HG03064 (cell line): Measurements from ENCODE around the gene GCNA.
"Not testable (repeated sequence)": the region's sequence is repeated elsewhere in the genome, so short reads cannot be mapped to it uniquely, and the experiment has no call there.

Source experiments
- ATAC-seq: cut with Tn5 transposase; IDR thresholded peaks from one replicate; pipeline ENCODE4 v1.9.1; 2021; ENCODE audit warnings: low read depth; ENCODE audit not compliant: unreplicated experiment

The GCNA gene

GRCh38 chrX:71558920-71559319 lies 19.3 kb upstream of the GCNA start:
- no peak for ATAC-seq

GRCh38 chrX:71559773-71560172 lies 18.5 kb upstream of the GCNA start:
- ATAC-seq, result not testable (repeated sequence)

- no peak for ATAC-seq
Observed at GRCh38 chrX:71563921-71564320, 14.3 kb upstream of the GCNA start.

- ATAC-seq, result no peak
Observed at GRCh38 chrX:71565474-71566041, 12.7 kb upstream of the GCNA start.

- not testable (repeated sequence) for ATAC-seq
Observed at GRCh38 chrX:71571390-71571789, 6.8 kb upstream of the GCNA start.

GRCh38 chrX:71573590-71573989 lies 4.6 kb upstream of the GCNA start:
- ATAC-seq, result no peak

GRCh38 chrX:71577682-71578081 lies 555 bp upstream of the GCNA start:
- ATAC-seq, result no peak

GRCh38 chrX:71579136-71579989 lies 1.1 kb downstream of the GCNA start:
- ATAC-seq, result no peak

- ATAC-seq, result no peak
Observed at GRCh38 chrX:71579990-71580380, 1.7 kb downstream of the GCNA start.

- ATAC-seq, result no peak
Observed at GRCh38 chrX:71581210-71581609, 3.0 kb downstream of the GCNA start.

GRCh38 chrX:71586929-71587328 lies 8.7 kb downstream of the GCNA start:
- ATAC-seq, result no peak

- ATAC-seq, result not testable (repeated sequence)
Observed at GRCh38 chrX:71593210-71593609, 15.0 kb downstream of the GCNA start.

GRCh38 chrX:71599965-71600364 lies 21.7 kb downstream of the GCNA start:
- no peak for ATAC-seq

GRCh38 chrX:71603618-71604017 lies 25.4 kb downstream of the GCNA start:
- no peak for ATAC-seq

GRCh38 chrX:71604141-71604540 lies 25.9 kb downstream of the GCNA start:
- no peak for ATAC-seq

- ATAC-seq, result no peak
Observed at GRCh38 chrX:71604796-71605568, 26.7 kb downstream of the GCNA start.

GRCh38 chrX:71606536-71607216 lies 28.4 kb downstream of the GCNA start:
- ATAC-seq, result no peak

GRCh38 chrX:71607488-71607887 lies 29.3 kb downstream of the GCNA start:
- ATAC-seq, result no peak

GRCh38 chrX:71609095-71609750 lies 31.0 kb downstream of the GCNA start:
- ATAC-seq, result no peak

- ATAC-seq, result not testable (repeated sequence)
Observed at GRCh38 chrX:71611736-71612135, 33.5 kb downstream of the GCNA start.
